ENCODE data around the gene MAPK8IP2.

Gene MAPK8IP2

DNA sequence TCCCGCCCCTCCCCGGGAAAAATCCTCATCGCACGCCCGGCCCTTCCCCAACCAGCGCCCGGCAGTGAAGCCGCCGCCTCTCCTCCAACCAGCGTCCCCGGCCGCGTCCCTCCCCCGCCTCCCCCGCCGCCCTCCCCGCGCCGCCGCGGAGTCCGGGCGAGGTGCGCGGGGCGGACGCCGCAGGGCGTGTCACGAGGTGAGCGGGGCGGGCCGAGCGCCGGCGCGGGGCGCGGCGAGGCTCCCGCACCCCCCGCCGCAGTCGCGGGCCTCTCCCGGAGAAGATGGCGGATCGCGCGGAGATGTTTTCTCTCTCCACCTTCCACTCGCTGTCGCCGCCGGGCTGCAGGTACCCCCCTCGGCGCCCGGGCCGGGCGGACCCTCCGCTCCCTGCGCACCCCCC lies at the start of gene MAPK8IP2:
Gene MAPK8IP2 (plus strand): TSS at position 256 of the 400 bp plus-strand sequence. CDS start 26 bp downstream, at position 282.
- DNase-seq: peak; percentile 60

DNA sequence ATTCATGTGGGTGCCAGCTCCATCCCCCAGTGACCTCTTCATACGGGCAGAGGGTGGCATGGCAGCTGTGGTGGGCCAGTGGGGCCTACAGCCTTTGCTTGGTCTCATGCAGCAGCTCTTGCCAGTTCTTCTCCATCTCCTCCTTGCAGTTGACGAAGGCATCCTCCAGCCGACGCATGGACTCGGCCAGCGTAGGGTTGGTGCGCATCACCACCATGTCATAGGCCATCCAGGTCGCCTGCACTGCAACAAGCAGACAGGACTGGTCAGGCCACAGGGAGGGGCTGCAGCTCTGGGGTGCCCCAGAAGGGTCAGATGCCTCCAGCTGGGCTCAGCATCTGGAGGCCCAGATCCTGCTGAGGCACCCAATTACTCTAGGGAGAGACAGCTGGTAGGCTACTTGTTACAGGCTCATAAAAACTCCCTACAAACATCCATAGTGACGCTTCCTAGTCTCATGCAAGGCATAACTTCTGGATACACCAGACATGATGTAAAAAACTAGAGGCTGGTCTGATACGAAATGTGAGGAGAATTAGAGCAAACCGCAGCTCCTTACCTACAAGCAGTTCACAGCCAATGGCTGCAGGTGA lies 49.3 kb upstream of the MAPK8IP2 start:
- no peak for DNase-seq

DNA sequence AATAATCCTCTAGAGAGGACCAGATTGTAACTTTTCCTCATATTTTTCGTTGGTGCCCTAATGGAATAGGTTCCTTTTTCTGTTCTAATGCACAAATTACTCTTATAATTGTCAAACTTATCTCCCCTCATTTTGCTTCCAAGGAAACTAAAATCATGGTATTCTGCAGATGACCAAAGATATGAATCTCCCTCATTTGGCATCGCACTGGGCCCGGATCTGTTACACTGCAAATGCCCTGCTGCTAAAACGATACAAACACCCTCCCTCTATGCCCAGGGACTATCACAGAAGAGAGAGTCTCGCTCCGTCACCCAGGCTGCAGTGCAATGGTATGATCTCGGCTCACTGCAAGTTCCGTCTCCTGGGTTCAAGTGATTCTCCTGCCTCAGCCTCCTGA lies 47.3 kb upstream of the MAPK8IP2 start:
- DNase-seq: no peak

DNA sequence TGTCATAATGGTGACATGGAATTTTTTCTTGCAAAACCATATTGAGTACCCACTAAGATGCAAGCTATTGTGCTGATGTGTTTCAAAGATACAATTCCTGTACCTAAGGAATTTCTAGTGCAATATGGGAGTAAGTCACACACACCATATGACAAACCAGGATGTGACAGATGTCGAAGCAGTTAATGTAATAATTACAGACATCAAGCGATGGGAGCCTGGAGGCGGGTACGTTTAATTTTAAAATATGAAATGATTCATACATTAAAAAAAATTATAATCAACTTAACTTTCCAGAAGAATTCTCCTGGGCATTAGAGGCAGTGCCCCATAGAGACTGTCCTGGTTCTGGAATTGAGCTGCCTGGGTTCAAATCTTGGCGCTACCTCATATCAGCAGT lies 43.9 kb upstream of the MAPK8IP2 start:
- no peak for DNase-seq

DNA sequence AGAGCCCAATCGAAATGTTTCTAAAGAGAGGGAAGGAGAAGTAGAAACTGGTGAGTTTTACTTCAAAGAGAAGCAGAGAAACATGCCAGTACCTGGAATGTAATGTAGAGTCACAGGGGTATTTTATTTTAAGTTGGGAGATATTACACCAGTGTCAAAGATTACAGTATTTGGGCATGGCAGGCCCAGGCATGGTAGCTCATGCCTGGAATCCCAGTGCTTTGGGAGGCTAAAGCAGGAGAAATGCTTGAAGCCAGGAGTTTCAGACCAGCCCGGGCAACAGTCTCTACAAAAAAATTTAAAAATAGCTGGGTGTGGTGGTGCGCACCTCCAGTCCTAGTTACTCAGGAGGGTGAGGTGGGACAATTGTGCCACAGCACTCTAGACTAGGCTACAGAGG lies 40.6 kb upstream of the MAPK8IP2 start:
- no peak for DNase-seq

DNA sequence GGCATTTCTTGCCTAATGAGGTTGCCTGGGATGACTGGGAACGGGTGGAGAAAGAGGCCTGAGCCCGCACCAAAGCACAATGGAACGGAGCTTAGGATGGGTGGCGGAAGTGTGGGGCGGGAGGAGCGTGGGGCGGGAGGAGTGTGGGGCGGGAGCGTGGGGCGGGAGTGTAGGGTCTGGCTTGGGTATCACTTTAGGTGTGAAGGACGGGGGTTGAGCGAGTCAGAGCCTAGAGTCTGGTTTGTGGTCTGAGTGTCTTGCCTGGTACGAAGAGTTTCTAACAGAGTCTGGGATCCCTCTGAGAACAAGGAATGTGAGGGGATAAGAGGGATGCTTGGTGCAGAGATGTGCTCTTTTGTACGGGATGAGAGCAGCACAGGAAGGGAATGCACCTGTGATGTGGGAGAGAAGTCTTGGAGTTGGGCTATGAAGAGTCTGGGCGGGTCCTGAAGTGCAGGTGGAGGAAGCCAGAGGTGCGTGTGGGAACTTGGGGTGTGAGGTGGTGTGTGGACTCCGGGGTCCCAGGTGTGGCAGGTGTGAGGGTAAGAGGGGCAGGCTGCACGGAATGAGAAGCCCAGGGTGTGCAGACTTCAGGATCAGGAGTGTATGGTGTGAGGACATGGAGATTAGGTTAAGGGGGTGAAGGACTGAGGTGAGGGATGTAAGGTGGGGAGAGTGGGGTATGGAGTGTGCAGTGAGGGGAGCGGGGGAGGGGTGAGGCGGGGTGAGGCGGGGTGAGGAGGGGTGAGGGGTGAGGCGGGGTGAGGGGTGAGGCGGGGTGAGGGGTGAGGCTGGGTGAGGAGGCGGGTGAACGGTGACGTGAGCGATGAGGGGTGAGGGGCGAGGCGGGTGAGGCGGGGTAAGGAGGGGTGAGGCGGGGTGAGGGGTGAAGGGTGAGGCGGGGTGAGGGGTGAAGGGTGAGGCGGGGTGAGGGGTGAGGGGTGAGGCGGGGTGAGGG lies 38.9 kb upstream of the MAPK8IP2 start:
- DNase-seq: no peak

DNA sequence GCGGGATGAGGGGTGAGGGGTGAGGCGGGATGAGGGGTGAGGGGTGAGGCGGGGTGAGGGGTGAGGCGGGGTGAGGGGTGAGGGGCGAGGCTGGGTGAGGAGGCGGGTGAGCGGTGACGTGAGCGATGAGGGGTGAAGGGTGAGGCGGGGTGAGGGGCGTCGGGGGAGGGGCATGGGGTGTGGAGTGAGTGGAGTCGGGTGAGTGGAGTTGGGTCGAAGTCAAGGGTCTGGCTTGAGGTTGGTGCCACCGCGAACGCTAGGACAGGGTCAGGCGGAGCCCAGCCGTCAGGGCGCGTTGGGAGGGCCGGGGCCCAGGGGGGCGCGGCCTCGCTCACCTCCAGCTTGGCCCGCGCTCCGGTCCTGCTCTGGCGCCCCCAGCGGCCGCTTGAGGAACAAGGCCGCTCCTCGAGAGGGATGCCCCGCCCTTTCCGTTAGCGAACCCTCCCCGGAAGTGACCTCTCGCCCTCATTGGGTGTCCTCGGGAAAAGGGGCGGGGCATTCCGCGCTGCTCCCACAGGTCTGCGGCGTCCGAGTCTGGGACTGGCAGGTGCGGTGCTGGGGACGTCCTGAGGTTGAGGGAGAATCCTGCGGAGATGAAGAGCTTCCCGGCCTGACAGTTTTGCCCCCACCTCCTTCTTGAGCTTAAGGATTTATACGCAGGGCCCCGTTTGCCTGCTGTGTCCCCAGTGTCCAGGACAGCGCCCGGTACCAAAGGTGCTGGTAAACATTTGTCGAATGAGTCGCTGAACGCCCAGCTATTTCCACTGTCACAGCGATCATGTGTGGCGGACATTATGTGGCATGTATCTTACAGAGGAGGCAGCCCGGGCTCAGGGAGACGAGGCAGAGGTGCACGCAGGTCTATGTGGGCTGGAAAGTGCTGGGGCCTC lies 37.8 kb upstream of the MAPK8IP2 start, which contains the start of gene SYCE3:
Gene SYCE3 (minus strand): TSS at position 397 of the 890 bp plus-strand sequence. CDS start 6,514 bp downstream, outside the sequence.
- DNase-seq: peak; percentile 88

DNA sequence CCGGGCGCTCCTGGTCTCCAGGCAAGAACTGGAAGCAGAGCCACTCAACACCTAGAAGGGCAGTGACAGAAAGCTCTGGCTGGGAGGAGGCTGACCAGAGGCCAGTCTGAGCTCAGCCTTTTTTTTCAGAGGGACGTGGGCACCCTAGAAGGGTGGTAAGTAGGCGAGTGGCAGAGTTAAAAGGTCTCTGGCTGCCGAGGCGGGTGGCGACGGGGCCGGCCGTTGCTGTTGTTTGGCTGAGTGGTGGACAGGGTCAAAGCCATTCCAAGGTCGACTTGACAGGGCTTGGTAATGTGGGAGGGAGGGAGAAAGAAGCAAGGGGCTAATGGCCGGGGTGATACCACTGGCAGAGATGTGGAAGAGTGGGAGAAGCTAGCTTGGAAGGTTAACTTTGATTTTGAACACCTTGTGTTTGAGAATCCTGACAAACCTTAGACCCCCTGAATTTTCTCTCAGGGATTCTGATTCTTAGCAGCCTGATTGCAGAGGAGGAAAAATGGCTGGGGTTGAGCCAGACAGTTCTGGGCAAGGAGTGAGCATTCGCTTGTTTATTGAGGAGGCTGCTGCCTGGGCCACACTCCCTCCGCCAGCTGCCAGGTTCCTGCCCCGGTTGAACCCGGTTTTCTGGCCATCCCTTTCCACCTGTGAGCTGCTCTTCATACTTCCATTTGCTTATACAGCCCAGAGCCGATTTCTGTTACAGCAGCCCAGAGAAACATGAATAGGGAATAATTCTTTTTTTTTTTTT lies 37.0 kb upstream of the MAPK8IP2 start:
- no peak for DNase-seq

DNA sequence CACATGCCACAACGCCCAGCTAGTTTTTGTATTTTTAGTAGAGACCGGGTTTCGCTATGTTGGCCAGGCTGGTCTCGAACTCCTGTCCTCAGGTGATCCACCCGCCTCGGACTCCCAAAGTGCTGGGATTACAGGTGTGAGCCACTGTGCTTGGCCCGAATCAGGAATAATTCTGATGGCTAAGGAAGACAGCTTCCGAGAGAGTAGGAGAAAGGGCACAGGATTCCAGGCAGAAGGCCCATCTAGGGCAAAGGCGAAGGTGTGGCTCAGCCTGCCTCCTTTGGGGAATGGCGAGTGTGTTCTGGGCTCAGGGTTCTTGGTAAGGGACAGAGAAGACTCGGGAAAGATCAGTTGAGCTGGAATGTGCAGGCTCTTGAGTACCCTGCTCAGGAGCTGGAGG lies 36.3 kb upstream of the MAPK8IP2 start:
- DNase-seq: no peak

DNA sequence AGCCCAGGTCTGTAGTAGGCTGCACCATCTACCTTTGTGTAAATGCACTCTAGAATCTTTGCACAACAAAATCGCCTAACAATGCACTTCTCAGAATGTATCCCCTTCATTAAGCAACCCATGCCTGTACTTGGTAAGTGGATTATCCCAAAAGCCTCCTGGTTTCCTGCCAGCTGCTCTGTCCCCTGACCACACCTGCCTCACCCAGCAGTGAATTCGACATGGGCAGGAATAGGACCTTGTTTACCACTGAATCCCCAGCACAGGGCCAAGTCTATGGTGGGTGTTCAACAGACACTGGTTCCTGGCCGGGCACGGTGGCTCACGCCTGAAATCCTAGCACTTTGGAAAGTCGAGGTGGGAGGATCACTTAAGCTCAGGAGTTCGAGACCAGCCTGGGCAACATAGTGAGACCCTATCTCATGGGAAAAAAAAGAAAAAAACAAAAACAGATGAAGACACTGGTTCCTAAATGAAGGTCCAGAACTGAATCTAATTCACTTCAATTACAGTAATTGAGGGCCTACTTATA lies 32.8 kb upstream of the MAPK8IP2 start:
- no peak for DNase-seq

DNA sequence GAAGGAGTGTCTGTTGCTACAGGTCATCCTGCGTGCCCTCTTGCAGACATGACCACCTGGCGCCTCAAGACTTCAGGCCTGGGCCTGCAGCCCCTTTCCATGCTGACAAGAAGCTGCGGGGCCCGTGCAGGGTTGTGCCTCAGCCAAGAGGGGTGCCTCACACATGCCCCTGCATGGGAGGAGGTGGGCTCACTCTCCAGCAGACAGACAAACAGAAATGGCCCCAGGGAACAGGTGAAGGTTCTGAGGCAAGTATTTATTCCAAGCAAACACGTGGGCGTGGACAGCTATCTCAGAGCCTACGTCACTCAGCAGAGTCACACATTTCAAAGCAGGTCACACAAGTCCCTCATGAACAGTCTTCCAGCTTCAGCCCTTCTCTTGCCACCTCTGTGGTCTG lies 32.0 kb upstream of the MAPK8IP2 start:
- DNase-seq: no peak

DNA sequence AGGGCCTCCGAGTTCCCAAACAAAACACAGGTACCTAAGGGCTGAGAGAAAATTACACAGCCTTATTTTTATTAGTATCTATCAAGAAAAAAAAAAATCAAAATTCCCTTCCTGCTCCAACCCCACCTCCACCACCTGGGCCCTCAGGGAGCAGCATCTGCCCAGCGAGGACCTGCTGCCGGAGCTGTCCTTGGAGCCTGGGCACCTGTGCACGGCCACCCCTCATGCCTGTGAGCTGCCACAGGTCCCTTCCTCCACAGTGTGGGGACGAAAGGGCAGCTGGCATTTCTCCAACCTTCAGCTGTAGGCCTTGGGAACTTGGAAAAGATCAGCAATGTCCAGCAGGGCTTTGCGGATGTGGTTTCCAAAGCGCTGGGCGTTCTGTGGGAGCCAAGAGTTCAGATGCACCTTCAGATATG lies 31.5 kb upstream of the MAPK8IP2 start:
- no peak for DNase-seq

DNA sequence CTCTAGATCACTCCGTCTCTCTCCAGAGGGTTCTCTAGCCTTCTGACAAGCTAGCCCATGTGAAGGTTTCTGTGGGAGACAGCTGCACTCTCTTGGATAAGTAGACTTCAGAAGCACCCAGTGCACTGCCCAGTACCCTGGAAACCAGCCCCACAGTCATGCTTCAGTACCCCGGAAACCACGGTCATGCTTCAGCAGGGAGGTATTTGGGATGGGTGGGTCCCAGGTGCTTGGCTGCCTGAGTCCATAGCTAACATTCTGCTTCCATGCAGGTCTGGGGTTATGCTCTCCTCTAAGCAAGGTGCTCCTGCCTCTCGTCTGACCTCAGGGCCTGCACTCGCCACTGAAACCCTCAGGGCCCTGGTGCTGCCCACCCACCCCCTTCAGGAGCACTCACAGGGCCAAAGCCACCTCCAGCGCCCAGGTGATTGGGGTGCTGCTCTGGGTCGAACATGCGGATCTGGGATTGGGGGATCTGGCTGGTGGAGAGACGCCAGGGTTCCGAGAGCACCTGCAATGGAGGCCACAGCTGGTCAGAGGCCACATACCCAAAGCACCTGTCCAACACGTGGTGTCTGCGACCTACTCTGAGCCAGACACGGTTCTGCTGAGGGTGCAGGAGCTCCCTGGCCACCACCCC lies 30.6 kb upstream of the MAPK8IP2 start:
- no peak for DNase-seq

DNA sequence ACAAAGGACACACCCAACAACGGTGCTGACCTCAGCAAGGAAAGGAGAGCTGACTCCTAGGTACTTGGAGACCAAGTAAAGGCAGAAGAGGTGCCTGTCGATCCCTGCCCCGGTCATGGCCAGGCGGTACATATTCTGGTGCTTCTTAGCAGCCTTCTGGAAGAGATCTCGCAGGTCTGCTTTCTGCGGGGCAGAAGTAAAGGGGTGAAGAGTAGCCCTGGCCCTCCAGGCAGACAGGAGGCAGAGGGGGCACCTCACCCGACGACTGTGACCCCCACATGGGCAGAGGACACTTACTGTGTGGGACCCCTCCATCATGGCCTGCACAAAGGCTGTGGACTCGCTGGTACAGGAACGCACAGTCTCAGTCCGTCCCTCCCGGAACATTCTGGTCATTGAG lies 29.7 kb upstream of the MAPK8IP2 start:
- no peak for DNase-seq

DNA sequence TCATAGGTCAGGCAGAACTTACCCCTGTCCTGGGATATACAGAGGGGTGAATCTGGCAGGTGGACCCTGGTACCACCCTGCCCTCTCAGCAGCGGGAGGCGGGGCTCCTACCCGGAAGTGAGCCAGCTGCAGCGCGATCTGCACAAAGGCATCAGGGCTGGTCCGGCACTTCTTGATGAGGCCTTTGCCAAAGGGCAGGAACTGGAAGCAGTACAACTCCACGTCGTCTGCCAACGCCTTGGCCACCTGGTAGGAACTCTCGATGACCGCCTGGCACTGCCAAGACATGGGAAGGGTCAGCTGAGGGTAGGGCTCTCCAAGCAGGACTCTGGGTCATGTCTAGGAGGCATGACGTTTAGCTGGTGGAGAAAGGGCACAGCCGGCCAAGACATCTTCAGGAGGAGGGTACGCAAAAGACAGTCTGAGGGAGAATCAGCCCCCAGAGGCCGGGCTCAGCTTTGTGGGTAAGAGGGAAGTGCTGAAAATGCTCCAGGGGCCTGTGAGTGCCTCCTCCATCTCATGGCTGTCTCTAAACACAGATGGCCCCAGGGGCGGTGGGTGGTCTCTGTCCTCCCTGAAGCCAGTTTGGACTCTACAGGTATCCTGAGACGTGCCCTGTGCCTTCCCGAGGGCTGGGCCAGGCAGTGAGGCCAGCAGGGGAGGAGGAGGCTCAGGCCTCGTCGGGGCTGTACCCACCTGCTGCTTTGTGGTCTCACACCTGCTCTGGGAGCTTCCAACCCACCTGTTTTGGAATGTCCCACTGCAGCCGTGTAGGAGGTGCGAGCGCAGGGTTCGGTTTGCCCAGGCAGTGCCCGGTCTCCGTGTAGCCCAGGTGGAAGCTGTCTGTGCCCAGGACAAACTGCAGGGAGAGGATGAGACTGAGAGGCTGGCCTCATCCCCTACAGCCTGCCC lies 29.1 kb upstream of the MAPK8IP2 start:
- no peak for DNase-seq

DNA sequence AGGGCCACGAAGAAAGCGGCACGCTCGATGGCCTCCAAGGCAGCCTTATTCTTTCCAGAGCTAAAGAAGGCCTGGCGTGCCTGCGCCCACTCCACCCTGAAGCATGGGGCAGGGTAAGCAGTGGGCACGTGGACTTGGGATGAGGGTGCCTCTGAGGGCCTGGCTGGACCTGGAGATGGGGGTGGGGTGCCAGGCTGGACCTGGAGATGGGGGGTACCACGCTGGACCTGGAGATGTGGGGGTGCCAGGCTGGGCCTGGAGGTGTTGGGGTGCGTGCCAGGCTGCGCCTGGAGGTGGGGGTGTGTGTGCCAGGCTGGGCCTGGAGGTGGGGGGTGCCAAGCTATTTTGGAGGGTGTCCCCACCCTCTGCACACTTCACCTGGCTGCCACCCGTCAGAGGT lies 27.6 kb upstream of the MAPK8IP2 start:
- no peak for DNase-seq

DNA sequence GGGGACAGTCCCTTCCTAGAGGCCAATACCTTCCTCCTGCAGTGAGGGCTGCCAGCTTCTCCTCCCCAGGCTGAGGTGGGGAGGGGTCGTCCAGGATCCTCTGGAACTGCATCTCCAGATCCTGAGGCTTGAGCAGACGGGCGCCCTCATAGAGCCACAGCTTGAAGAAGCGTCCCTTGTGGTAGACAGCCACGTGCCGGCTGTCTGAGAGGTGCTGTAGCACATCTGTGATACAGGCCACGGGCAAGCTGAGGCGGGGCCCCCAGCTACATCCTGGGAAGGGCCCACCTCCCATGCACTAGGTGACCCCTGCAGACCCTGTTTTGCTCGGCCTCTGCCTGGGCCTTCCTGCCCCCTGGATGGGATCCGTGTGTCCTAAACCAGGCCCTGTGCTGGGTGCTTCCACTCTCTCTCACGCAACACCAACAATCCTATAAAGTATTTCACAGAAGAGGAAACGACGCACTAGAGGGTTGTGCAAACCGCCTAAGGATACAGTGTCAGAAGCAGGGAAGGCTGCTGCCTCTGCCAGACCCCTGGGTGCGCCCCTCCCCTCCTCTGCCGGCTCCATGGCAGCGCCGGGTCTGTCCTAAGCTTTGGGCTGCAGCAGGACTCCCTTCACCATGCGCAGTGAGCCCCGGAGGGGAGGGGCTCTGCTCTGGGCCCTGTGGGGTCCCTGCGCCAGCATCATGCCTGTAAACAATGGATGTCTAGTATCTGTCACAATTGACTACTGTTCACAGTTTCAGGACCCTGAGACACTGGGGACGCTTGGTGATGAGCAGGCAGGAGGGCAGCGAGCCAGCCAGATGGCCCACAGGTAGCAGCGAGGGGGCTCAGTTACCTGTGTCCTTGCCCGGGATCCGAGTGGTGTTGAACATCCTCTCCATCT lies 26.9 kb upstream of the MAPK8IP2 start:
- no peak for DNase-seq

DNA sequence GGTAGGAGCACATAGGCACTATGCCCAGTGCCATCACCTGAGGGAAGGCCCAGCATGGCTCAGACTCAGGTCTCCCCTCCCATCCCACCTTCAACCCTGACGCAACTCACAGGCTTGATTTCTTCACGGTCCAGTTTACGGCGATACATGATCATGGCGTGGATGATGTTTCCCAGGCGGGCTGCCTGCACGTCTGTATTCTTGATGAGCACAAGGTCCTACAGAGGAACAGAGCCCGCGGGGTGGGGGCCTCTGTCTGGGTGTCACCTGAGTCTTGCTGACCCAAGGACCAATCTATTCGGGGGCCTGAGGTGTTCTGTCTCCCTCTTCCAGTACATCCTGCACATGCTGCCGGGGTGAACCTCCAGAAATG lies 26.2 kb upstream of the MAPK8IP2 start:
- no peak for DNase-seq

DNA sequence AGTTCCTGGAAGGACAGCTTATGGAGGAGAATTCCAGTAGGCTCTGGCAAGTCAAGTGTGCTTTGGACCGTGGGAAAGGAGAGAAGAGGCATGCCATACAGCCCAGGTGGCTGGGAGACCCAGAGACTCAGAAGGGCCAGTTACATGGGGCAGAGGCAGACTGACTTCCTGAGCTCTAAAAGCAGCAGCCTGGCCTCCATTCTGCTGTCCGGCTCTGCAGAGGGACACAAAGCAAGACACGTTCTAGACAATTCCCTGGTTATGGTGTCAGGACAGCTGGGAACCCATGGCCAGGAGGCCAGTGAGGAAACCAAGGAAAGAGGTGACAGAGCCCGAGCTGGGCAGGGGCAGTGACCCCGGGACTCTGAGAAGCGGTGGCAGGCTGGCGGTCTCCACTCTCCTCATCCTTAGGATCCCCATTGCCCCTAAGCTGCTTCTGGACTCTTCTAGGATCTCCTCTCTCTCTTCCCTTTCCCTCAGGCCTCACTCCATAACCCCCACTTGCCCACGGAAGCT lies 25.1 kb upstream of the MAPK8IP2 start:
- no peak for DNase-seq
